H1 (cell line): ENCODE data around the gene GJB1. TPM values are rescaled to one million over a fixed set of nuclear protein-coding genes. Genes with fewer than 3 reads are reported as not detected.

Source experiments
- FOSL1 ChIP-seq: IDR thresholded peaks from 2 replicates; pipeline ENCODE4 v1.6.1; 2011; ENCODE audit warnings: mild to moderate bottlenecking, low read depth, low read length, moderate library complexity; ENCODE audit not compliant: insufficient read depth
- HDAC2 ChIP-seq, 2 experiments: fragments of 300-600 bp in 1 of 2; sonication (generic) in 1 of 2; IDR thresholded peaks; 2 replicates each; pipeline ENCODE4 v1.6.1; 2011 to 2012; ENCODE audit warnings: low read depth in 2 of 2, low read length in 2 of 2, mild to moderate bottlenecking in 2 of 2, moderate library complexity in 2 of 2, borderline replicate concordance in 1 of 2, inconsistent platforms in 1 of 2
- NRF1 ChIP-seq: IDR thresholded peaks from 2 replicates; pipeline ENCODE4 v1.6.1; 2011; ENCODE audit warnings: mild to moderate bottlenecking, low read depth, low read length, improper control_type of control experiment
- PHF8 ChIP-seq: fragments of 200-600 bp; sonication (generic); conservative IDR thresholded peaks from 2 replicates; pipeline ENCODE4 v1.7.1; 2012; ENCODE audit warnings: low read depth, mild to moderate bottlenecking, inconsistent platforms, low read length, moderate library complexity
- POLR2AphosphoS5 ChIP-seq: IDR thresholded peaks from 2 replicates; pipeline ENCODE4 v1.6.1; 2011; ENCODE audit warnings: low read depth, low read length
- POU5F1 ChIP-seq: IDR thresholded peaks from 2 replicates; pipeline ENCODE4 v1.6.1; 2011; ENCODE audit warnings: low read depth, mild to moderate bottlenecking, low read length, moderate library complexity
- RXRA ChIP-seq: IDR thresholded peaks from 2 replicates; pipeline ENCODE4 v1.6.1; 2011; ENCODE audit warnings: low read depth, mild to moderate bottlenecking, low read length, moderate library complexity; ENCODE audit not compliant: insufficient read depth
- SAP30 ChIP-seq: fragments of 300-600 bp; sonication (generic); IDR thresholded peaks from 2 replicates; pipeline ENCODE4 v1.7.1; 2012; ENCODE audit warnings: low read length, moderate library complexity, mild to moderate bottlenecking, inconsistent platforms; ENCODE audit not compliant: insufficient read depth, insufficient replicate concordance
- SP1 ChIP-seq: IDR thresholded peaks from 2 replicates; pipeline ENCODE4 v1.6.1; 2011; ENCODE audit warnings: low read depth, low read length
- polyA plus RNA-seq, 7 experiments: library from polyadenylated mRNA; depleted of rRNA in 3 of 7; stranded (reverse) in 5 of 7; unstranded in 2 of 7; fragments of >200 nt in 5 of 7; fragments of 200-250 nt in 2 of 7; gene quantifications; 1 replicate in 5 of 7; 2 replicates in 1 of 7; 4 replicates in 1 of 7; pipeline versions ENCODE4 v1.2.1 to v1.2.3, GENCODE V29; 2011 to 2013; ENCODE audit warnings: missing spikeins in 2 of 7, mixed read lengths in 2 of 7
- total RNA-seq: library from RNA; stranded (reverse); fragmentation: NEBNext Ultra II Directional; extraction: Animal tissue kit (Norgen Biotek cat#: 25700); gene quantifications from 2 replicates; pipeline ENCODE4 v1.2.1, GENCODE V29; 2021
- TF ChIP-seq, protein P1 (sequence below): fragments of 300-600 bp; sonication (generic); IDR thresholded peaks from 2 replicates; pipeline ENCODE4 v1.7.1; 2012; ENCODE audit warnings: low read length, moderate library complexity, mild to moderate bottlenecking, inconsistent platforms; ENCODE audit not compliant: insufficient replicate concordance

The GJB1 gene
- total and polyA plus RNA-seq, 2 of the 8 experiments (the other 6 are each of a cell fraction or from before 2014, with no cell fraction given): 0.14 TPM; not detected in 1

DNA sequence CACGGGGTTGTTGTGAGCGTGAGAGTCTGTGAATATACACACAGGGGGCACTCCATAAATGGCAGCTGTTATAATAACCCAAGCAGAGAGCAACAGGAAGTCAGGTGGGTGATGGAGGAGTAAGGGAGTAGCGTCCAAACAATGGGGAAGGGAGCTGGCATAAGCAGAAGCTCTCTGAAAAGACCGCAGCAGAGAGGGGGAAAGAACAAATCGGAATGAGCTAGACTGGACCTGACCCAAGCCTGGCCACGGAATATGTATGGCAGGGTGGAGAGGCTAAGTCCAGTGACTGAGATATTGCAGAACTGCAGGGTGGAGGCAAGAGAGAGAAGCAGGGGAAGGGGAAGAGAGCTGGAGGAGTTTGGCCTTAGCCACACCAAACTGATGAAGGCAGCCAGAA, 6.5 kb upstream of the GJB1 start (continued):
- TF ChIP-seq, protein P1, sequence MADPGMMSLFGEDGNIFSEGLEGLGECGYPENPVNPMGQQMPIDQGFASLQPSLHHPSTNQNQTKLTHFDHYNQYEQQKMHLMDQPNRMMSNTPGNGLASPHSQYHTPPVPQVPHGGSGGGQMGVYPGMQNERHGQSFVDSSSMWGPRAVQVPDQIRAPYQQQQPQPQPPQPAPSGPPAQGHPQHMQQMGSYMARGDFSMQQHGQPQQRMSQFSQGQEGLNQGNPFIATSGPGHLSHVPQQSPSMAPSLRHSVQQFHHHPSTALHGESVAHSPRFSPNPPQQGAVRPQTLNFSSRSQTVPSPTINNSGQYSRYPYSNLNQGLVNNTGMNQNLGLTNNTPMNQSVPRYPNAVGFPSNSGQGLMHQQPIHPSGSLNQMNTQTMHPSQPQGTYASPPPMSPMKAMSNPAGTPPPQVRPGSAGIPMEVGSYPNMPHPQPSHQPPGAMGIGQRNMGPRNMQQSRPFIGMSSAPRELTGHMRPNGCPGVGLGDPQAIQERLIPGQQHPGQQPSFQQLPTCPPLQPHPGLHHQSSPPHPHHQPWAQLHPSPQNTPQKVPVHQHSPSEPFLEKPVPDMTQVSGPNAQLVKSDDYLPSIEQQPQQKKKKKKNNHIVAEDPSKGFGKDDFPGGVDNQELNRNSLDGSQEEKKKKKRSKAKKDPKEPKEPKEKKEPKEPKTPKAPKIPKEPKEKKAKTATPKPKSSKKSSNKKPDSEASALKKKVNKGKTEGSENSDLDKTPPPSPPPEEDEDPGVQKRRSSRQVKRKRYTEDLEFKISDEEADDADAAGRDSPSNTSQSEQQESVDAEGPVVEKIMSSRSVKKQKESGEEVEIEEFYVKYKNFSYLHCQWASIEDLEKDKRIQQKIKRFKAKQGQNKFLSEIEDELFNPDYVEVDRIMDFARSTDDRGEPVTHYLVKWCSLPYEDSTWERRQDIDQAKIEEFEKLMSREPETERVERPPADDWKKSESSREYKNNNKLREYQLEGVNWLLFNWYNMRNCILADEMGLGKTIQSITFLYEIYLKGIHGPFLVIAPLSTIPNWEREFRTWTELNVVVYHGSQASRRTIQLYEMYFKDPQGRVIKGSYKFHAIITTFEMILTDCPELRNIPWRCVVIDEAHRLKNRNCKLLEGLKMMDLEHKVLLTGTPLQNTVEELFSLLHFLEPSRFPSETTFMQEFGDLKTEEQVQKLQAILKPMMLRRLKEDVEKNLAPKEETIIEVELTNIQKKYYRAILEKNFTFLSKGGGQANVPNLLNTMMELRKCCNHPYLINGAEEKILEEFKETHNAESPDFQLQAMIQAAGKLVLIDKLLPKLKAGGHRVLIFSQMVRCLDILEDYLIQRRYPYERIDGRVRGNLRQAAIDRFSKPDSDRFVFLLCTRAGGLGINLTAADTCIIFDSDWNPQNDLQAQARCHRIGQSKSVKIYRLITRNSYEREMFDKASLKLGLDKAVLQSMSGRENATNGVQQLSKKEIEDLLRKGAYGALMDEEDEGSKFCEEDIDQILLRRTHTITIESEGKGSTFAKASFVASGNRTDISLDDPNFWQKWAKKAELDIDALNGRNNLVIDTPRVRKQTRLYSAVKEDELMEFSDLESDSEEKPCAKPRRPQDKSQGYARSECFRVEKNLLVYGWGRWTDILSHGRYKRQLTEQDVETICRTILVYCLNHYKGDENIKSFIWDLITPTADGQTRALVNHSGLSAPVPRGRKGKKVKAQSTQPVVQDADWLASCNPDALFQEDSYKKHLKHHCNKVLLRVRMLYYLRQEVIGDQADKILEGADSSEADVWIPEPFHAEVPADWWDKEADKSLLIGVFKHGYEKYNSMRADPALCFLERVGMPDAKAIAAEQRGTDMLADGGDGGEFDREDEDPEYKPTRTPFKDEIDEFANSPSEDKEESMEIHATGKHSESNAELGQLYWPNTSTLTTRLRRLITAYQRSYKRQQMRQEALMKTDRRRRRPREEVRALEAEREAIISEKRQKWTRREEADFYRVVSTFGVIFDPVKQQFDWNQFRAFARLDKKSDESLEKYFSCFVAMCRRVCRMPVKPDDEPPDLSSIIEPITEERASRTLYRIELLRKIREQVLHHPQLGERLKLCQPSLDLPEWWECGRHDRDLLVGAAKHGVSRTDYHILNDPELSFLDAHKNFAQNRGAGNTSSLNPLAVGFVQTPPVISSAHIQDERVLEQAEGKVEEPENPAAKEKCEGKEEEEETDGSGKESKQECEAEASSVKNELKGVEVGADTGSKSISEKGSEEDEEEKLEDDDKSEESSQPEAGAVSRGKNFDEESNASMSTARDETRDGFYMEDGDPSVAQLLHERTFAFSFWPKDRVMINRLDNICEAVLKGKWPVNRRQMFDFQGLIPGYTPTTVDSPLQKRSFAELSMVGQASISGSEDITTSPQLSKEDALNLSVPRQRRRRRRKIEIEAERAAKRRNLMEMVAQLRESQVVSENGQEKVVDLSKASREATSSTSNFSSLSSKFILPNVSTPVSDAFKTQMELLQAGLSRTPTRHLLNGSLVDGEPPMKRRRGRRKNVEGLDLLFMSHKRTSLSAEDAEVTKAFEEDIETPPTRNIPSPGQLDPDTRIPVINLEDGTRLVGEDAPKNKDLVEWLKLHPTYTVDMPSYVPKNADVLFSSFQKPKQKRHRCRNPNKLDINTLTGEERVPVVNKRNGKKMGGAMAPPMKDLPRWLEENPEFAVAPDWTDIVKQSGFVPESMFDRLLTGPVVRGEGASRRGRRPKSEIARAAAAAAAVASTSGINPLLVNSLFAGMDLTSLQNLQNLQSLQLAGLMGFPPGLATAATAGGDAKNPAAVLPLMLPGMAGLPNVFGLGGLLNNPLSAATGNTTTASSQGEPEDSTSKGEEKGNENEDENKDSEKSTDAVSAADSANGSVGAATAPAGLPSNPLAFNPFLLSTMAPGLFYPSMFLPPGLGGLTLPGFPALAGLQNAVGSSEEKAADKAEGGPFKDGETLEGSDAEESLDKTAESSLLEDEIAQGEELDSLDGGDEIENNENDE: no peak
- no peak for TF ChIP-seq RXRA
- no peak for TF ChIP-seq FOSL1
- no peak for TF ChIP-seq HDAC2 (IDR thresholded peaks at IDR 0.05; ENCODE audit: borderline replicate concordance in 1 of 2, low read depth in 2 of 2, low read length in 2 of 2)
- no peak for TF ChIP-seq SP1
- no peak for TF ChIP-seq POLR2AphosphoS5
- TF ChIP-seq POU5F1: no peak
- no peak for TF ChIP-seq NRF1
- no peak for TF ChIP-seq PHF8
- no peak for TF ChIP-seq SAP30
- TF ChIP-seq, all 59 proteins: peak for 0
